Osteoblast (primary cell): Measurements from ENCODE around the gene CCNDBP1. TPM values are rescaled to one million over a fixed set of nuclear protein-coding genes. Genes with fewer than 3 reads are reported as not detected.

Source experiments
- DNase-seq: peaks from one replicate; pipeline ENCODE4 v3.0.0; 2011; ENCODE audit warnings: low spot score, mixed read lengths; ENCODE audit not compliant: insufficient read length; ENCODE audit errors: missing footprints
- H2AFZ ChIP-seq: 2 replicates; pipeline ENCODE4 v1.6.0; 2011; ENCODE audit warnings: mild to moderate bottlenecking, low read length
- H3K27ac ChIP-seq: 2 replicates; pipeline ENCODE4 v1.5.1; 2011; ENCODE audit warnings: mild to moderate bottlenecking, low read depth, low read length, moderate library complexity
- H3K27me3 ChIP-seq: 2 replicates; pipeline ENCODE4 v1.6.0; 2012; ENCODE audit warnings: mild to moderate bottlenecking, control low read depth, inconsistent platforms, low read length, moderate library complexity; ENCODE audit not compliant: insufficient read depth
- H3K36me3 ChIP-seq: 2 replicates; pipeline ENCODE4 v1.5.1; 2011; ENCODE audit warnings: mild to moderate bottlenecking, low read length, control low read depth, moderate library complexity; ENCODE audit not compliant: insufficient read depth
- H3K4me1 ChIP-seq: 2 replicates; pipeline ENCODE4 v1.5.1; 2011; ENCODE audit warnings: mild to moderate bottlenecking, low read length, control low read depth, moderate library complexity; ENCODE audit not compliant: insufficient read depth
- H3K4me2 ChIP-seq: 2 replicates; pipeline ENCODE4 v1.6.0; 2011; ENCODE audit warnings: mild to moderate bottlenecking, low read length; ENCODE audit not compliant: insufficient read depth
- H3K4me3 ChIP-seq: fragments of 200-600 bp; sonication (generic); 3 replicates; pipeline ENCODE4 v1.5.1; 2012; ENCODE audit warnings: mild to moderate bottlenecking, low read length, inconsistent platforms; ENCODE audit not compliant: insufficient read depth
- H3K79me2 ChIP-seq: 2 replicates; pipeline ENCODE4 v1.6.0; 2012; ENCODE audit warnings: mild to moderate bottlenecking, low read length, control low read depth, inconsistent platforms; ENCODE audit not compliant: insufficient read depth
- H3K9me3 ChIP-seq: 2 replicates; pipeline ENCODE4 v1.5.1; 2011; ENCODE audit warnings: low read depth, low read length, control low read depth
- H4K20me1 ChIP-seq: 2 replicates; pipeline ENCODE4 v1.6.0; 2012; ENCODE audit warnings: mild to moderate bottlenecking, low read length, control low read depth; ENCODE audit not compliant: insufficient read depth
- CTCF ChIP-seq: IDR thresholded peaks from 2 replicates; pipeline ENCODE4 v1.5.1; 2011; ENCODE audit warnings: mild to moderate bottlenecking, low read depth, low read length, moderate library complexity; ENCODE audit errors: extremely low read depth
- total RNA-seq: library from RNA; depleted of rRNA; stranded (reverse); fragments of >200 nt; gene quantifications from 2 replicates; pipeline ENCODE4 v1.2.3, GENCODE V29; 2012

Gene CCNDBP1
- total RNA-seq, 1 donor, result 66.6 TPM

GRCh38 chr15:43189296-43189695 lies 4.1 kb downstream of the CCNDBP1 start:
- Histone ChIP-seq H2AFZ (no peak overlapping the region), H3K4me1 (peaks cover 9% of the 10 kb centered on the region), H3K36me3 (peaks cover 37% of the 10 kb centered on the region), H3K27me3 (no peaks in the 10 kb centered on the region), H3K79me2 (peaks cover 5% of the 10 kb centered on the region), H3K27ac (no peak overlapping the region), H4K20me1 (no peaks in the 10 kb centered on the region), H3K9me3 (no peaks in the 10 kb centered on the region), H3K4me3 (no peak overlapping the region), H3K4me2 (no peak overlapping the region)
- TF ChIP-seq CTCF, result no peak
- DNase-seq, result no peak

- H3K27ac ChIP-seq, result no peak overlapping the region
- H3K79me2 ChIP-seq, result peaks cover 5% of the 10 kb centered on the region
- H2AFZ ChIP-seq, result no peak overlapping the region
- no peak overlapping the region for H3K4me3 ChIP-seq
- H4K20me1 ChIP-seq, result no peaks in the 10 kb centered on the region
- DNase-seq, result no peak
- no peaks in the 10 kb centered on the region for H3K9me3 ChIP-seq
- no peak overlapping the region for H3K4me2 ChIP-seq
- H3K4me1 ChIP-seq, result peaks cover 17% of the 10 kb centered on the region
- peaks cover 41% of the 10 kb centered on the region for H3K36me3 ChIP-seq
- no peak for TF ChIP-seq CTCF
- H3K27me3 ChIP-seq, result no peaks in the 10 kb centered on the region
Measured at GRCh38 chr15:43190178-43190577, 5.0 kb downstream of the CCNDBP1 start.

GRCh38 chr15:43193710-43194109 lies 8.5 kb downstream of the CCNDBP1 start:
- Histone ChIP-seq H3K4me1 (peaks cover 8% of the 10 kb centered on the region), H4K20me1 (no peaks in the 10 kb centered on the region), H3K36me3 (peaks cover 44% of the 10 kb centered on the region), H3K27me3 (no peaks in the 10 kb centered on the region), H3K9me3 (no peaks in the 10 kb centered on the region), H3K27ac (no peak overlapping the region), H3K4me2 (no peak overlapping the region), H3K79me2 (no peaks in the 10 kb centered on the region), H3K4me3 (no peak overlapping the region), H2AFZ (no peak overlapping the region)
- TF ChIP-seq CTCF, result no peak
- no peak for DNase-seq

GRCh38 chr15:43194795-43195194 lies 9.6 kb downstream of the CCNDBP1 start:
- peaks cover 39% of the 10 kb centered on the region for H3K36me3 ChIP-seq
- TF ChIP-seq CTCF, result no peak
- no peak for DNase-seq
- H3K27ac ChIP-seq, result peak overlapping the region; percentile 22
- no peak overlapping the region for H3K4me3 ChIP-seq
- no peak overlapping the region for H3K4me2 ChIP-seq
- H2AFZ ChIP-seq, result peak overlapping the region; percentile 5
- no peaks in the 10 kb centered on the region for H3K27me3 ChIP-seq
- no peaks in the 10 kb centered on the region for H4K20me1 ChIP-seq
- peaks cover 8% of the 10 kb centered on the region for H3K4me1 ChIP-seq
- H3K79me2 ChIP-seq, result no peaks in the 10 kb centered on the region
- H3K9me3 ChIP-seq, result no peaks in the 10 kb centered on the region
